Small intestine (tissue), 16 donors: ENCODE results near the gene TRIM28. TPM values are rescaled to one million over a fixed set of nuclear protein-coding genes. Genes with fewer than 3 reads are reported as not detected.
A peak's percentile ranks its signal among the peaks of the same experiment; 100 is the strongest.
"Not testable (repeated sequence)": the region's sequence is repeated elsewhere in the genome, so short reads cannot be mapped to it uniquely, and the experiment has no call there.

ENCODE experiments used
- DNase-seq, 2 donors: peaks; one replicate each; pipeline versions ENCODE4 v3.0.0 to v3.0.0-alpha.2; 2013
- FAIRE-seq: peaks from 2 replicates; lab custom pipeline; 2012; peaks lifted over from hg19 to GRCh38; lab: Jason Lieb, UNC
- H3K27ac ChIP-seq, 3 donors: one replicate each; pipeline ENCODE4 v1.5.1; 2013; ENCODE audit warnings: low read length in 2 of 3, mild to moderate bottlenecking in 2 of 3, control low read depth in 1 of 3, inconsistent platforms in 1 of 3, low read depth in 1 of 3, moderate library complexity in 1 of 3
- H3K27me3 ChIP-seq, 3 donors: one replicate each; pipeline ENCODE4 v1.6.1; 2013; ENCODE audit warnings: low read length in 3 of 3, inconsistent platforms in 1 of 3; ENCODE audit not compliant: control insufficient read depth in 3 of 3, insufficient read depth in 3 of 3
- H3K36me3 ChIP-seq, 3 donors: one replicate each; pipeline ENCODE4 v1.6.1; 2013; ENCODE audit warnings: low read length in 3 of 3, inconsistent platforms in 1 of 3, low read depth in 1 of 3, mild to moderate bottlenecking in 1 of 3, moderate library complexity in 1 of 3; ENCODE audit not compliant: control insufficient read depth in 3 of 3, insufficient read depth in 2 of 3
- H3K4me1 ChIP-seq, 3 donors: one replicate each; pipeline ENCODE4 v1.6.1; 2013; ENCODE audit warnings: low read length in 2 of 3, inconsistent platforms in 1 of 3, low read depth in 1 of 3, mild to moderate bottlenecking in 1 of 3, moderate library complexity in 1 of 3; ENCODE audit not compliant: control insufficient read depth in 3 of 3, insufficient read depth in 2 of 3
- H3K4me3 ChIP-seq, 3 donors: one replicate each; pipeline ENCODE4 v1.5.1; 2013; ENCODE audit warnings: low read length in 3 of 3, control low read depth in 1 of 3, inconsistent platforms in 1 of 3, low read depth in 1 of 3, mild to moderate bottlenecking in 1 of 3, moderate library complexity in 1 of 3
- H3K9me3 ChIP-seq, 2 donors: one replicate each; pipeline ENCODE4 v1.6.1; 2013; ENCODE audit warnings: low read depth in 1 of 2, low read length in 1 of 2; ENCODE audit not compliant: control insufficient read depth in 2 of 2, insufficient read depth in 1 of 2
- WGBS, 3 donors: extraction: QIAGEN DNeasy Blood & Tissue Kit; methylation state at CpG; one replicate each; pipeline ENCODE4 v1.1.7; 2013; 5-methylcytosine and 5-hydroxymethylcytosine counted together
- long read RNA-seq, 10 donors: transcript quantifications; one replicate each; lab custom pipeline, GENCODE V29; 2026
- polyA plus RNA-seq, 4 donors: library from polyadenylated mRNA; stranded (reverse) in 3 of 4; unstranded in 1 of 4; fragments of 200-250 nt in 3 of 4; fragments of 120-200 nt in 1 of 4; gene quantifications; one replicate each; pipeline versions ENCODE4 v1.2.1 to v1.2.3, GENCODE V29; 2013
- donor health status: healthy with polysubstance abuse.
- donor health status: control.
- donor health status: control.
- donor health status: Bipolar disorder and iron deficiency.
- donor health status: healthy.

TRIM28 gene
- polyA plus RNA-seq = 100 to 1,000 TPM; 151 to 331 (median 177) TPM
- long read RNA-seq, donor 1, transcript TRIM28-201 (17 exons, 2,960 nt) = major isoform, 44 of 133 reads
- long read RNA-seq, donor 1, transcript TRIM28-213 (4 exons, 714 nt) = minor isoform, 16 of 133 reads
- long read RNA-seq, donor 1, partial matches to known transcripts = 73 of 133 reads
- long read RNA-seq, donor 1, other reads (novel, unspliced or antisense) = 0 of 133 reads
- long read RNA-seq, donor 2, transcript TRIM28-201 (17 exons, 2,960 nt) = major isoform, 9 of 14 reads
- long read RNA-seq, donor 2, partial matches to known transcripts = 0 of 14 reads
- long read RNA-seq, donor 2, other reads (novel, unspliced or antisense) = 0 of 14 reads
- long read RNA-seq, donor 3, transcript TRIM28-201 (17 exons, 2,960 nt) = major isoform, 12 of 67 reads
- long read RNA-seq, donor 3, partial matches to known transcripts = 46 of 67 reads
- long read RNA-seq, donor 3, other reads (novel, unspliced or antisense) = 0 of 67 reads
- long read RNA-seq, donor 4, partial matches to known transcripts = 0 of 1 reads
- long read RNA-seq, donor 4, other reads (novel, unspliced or antisense) = 0 of 1 reads
- long read RNA-seq, donor 5, partial matches to known transcripts = 5 of 11 reads
- long read RNA-seq, donor 5, other reads (novel, unspliced or antisense) = 0 of 11 reads
- long read RNA-seq, donor 6, transcript TRIM28-201 (17 exons, 2,960 nt) = major isoform, 18 of 45 reads
- long read RNA-seq, donor 6, transcript TRIM28-213 (4 exons, 714 nt) = minor isoform, 6 of 45 reads
- long read RNA-seq, donor 6, partial matches to known transcripts = 21 of 45 reads
- long read RNA-seq, donor 6, other reads (novel, unspliced or antisense) = 0 of 45 reads
- long read RNA-seq, donor 7, transcript TRIM28-201 (17 exons, 2,960 nt) = major isoform, 55 of 119 reads
- long read RNA-seq, donor 7, transcript TRIM28-213 (4 exons, 714 nt) = minor isoform, 15 of 119 reads
- long read RNA-seq, donor 7, partial matches to known transcripts = 46 of 119 reads
- long read RNA-seq, donor 7, other reads (novel, unspliced or antisense) = 0 of 119 reads
- long read RNA-seq, donor 8, partial matches to known transcripts = 0 of 3 reads
- long read RNA-seq, donor 8, other reads (novel, unspliced or antisense) = 0 of 3 reads
- long read RNA-seq, donor 9, transcript TRIM28-201 (17 exons, 2,960 nt) = major isoform, 9 of 12 reads
- long read RNA-seq, donor 9, partial matches to known transcripts = 0 of 12 reads
- long read RNA-seq, donor 9, other reads (novel, unspliced or antisense) = 0 of 12 reads
- long read RNA-seq, donor 10, transcript TRIM28-213 (4 exons, 714 nt) = minor isoform, 7 of 43 reads
- long read RNA-seq, donor 10, transcript TRIM28-201 (17 exons, 2,960 nt) = major isoform, 19 of 43 reads
- long read RNA-seq, donor 10, partial matches to known transcripts = 15 of 43 reads
- long read RNA-seq, donor 10, other reads (novel, unspliced or antisense) = 0 of 43 reads

GRCh38 chr19:58543826-58544590 lies at the start of gene TRIM28:
TRIM28 (plus strand) TSS chr19:58544064; CDS start chr19:58544758, 694 bp downstream.
- peaks cover 0 to 3% (median 0%) of the 10 kb centered on the region in 3 donors for H3K27me3 ChIP-seq
- peaks cover 6 to 36% (median 11%) of the 10 kb centered on the region in 3 donors for H3K36me3 ChIP-seq
- peak within 1 kb of the TSS; percentile 91 to 95 (median 94) for H3K27ac ChIP-seq
- FAIRE-seq = no peak
- DNase-seq = peak; percentile 98
- H3K9me3 ChIP-seq = no peaks in the 10 kb centered on the region
- peaks cover 5 to 15% (median 10%) of the 10 kb centered on the region in 3 donors for H3K4me1 ChIP-seq
- 0% methylated on average over 55 to 73 of the region's 73 CpGs for WGBS, 3 donors
- H3K4me3 ChIP-seq = peak within 1 kb of the TSS; percentile 86 to 96 (median 92)

DNA sequence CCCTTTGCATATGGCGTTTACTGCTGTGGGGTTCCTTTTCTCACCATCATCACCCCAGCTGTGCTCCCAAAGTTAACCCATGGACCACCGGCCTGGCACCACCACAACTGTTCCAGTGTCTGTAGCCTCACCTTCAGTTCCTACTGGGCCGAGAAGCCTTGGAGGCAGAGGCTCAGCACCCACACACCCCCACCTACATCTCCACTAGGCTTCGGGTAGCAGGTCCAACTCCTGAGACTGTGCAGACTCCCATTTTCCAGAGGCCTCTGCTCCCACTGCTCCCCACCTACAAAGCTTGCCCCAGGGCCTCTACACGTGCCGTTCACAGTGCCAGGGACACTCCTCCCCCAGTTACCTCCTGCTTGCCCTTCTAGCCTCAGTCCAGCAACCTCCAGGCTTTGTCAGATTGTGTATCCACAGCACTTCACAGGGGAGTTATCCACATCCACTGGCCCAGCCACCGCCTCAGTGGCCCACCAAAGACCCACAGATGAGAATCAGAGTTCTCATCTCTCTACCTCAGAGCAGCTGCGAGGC lies 46.2 kb upstream of the TRIM28 start:
- FAIRE-seq (no peak), DNase-seq (no peak)
- H3K4me1 ChIP-seq = peaks cover 0 to 9% (median 2%) of the 10 kb centered on the region in 3 donors
- no peaks in the 10 kb centered on the region for H3K36me3 ChIP-seq
- WGBS, 3 donors = 84 to 94% (median 92%) methylated on average over 8 of the region's 8 CpGs
- no peak overlapping the region for H3K4me3 ChIP-seq
- peaks cover 0 to 11% of the 10 kb centered on the region in 2 donors for H3K9me3 ChIP-seq
- no peaks in the 10 kb centered on the region for H3K27me3 ChIP-seq
- no peak overlapping the region for H3K27ac ChIP-seq

- DNase-seq (no peak), FAIRE-seq (no peak)
- Histone ChIP-seq H3K4me1 (peaks cover 0 to 9% (median 2%) of the 10 kb centered on the region in 3 donors), H3K9me3 (peaks cover 0 to 11% of the 10 kb centered on the region in 2 donors), H3K27me3 (no peaks in the 10 kb centered on the region), H3K4me3 (peak overlapping the region in 2 of 3 donors; percentile 68 to 86), H3K36me3 (no peaks in the 10 kb centered on the region), H3K27ac (no peak overlapping the region)
- 59 to 86% (median 79%) methylated on average over 22 of the region's 22 CpGs for WGBS, 3 donors
Observed at GRCh38 chr19:58498316-58499020, 45.4 kb upstream of the TRIM28 start.

GRCh38 chr19:58499021-58499927 lies 44.6 kb upstream of the TRIM28 start:
- H3K9me3 ChIP-seq = peaks cover 0 to 11% of the 10 kb centered on the region in 2 donors
- FAIRE-seq = no peak

GRCh38 chr19:58500242-58500641 lies 43.6 kb upstream of the TRIM28 start:
- H3K9me3 ChIP-seq = peaks cover 0 to 11% of the 10 kb centered on the region in 2 donors
- H3K27ac ChIP-seq = no peak overlapping the region
- H3K4me3 ChIP-seq = peak overlapping the region in 2 of 3 donors; percentile 68 to 86
- DNase-seq (no peak), FAIRE-seq (no peak)
- peaks cover 0 to 9% (median 2%) of the 10 kb centered on the region in 3 donors for H3K4me1 ChIP-seq
- H3K27me3 ChIP-seq = no peaks in the 10 kb centered on the region
- WGBS, 3 donors = 93 to 94% (median 94%) methylated on average over 14 of the region's 14 CpGs
- H3K36me3 ChIP-seq = no peaks in the 10 kb centered on the region

More at GRCh38 chr19:58499021-58499927, 44.6 kb upstream of the TRIM28 start:
- H3K4me1 ChIP-seq = peaks cover 0 to 9% (median 2%) of the 10 kb centered on the region in 3 donors
- H3K36me3 ChIP-seq = no peaks in the 10 kb centered on the region
- 1 to 3% (median 3%) methylated on average over 58 to 60 of the region's 60 CpGs for WGBS, 3 donors
- no peaks in the 10 kb centered on the region for H3K27me3 ChIP-seq
- peak; percentile 99 for DNase-seq
- H3K27ac ChIP-seq = peak overlapping the region; percentile 72 to 87 (median 74)
- peak overlapping the region; percentile 19 to 86 (median 68) for H3K4me3 ChIP-seq

DNA sequence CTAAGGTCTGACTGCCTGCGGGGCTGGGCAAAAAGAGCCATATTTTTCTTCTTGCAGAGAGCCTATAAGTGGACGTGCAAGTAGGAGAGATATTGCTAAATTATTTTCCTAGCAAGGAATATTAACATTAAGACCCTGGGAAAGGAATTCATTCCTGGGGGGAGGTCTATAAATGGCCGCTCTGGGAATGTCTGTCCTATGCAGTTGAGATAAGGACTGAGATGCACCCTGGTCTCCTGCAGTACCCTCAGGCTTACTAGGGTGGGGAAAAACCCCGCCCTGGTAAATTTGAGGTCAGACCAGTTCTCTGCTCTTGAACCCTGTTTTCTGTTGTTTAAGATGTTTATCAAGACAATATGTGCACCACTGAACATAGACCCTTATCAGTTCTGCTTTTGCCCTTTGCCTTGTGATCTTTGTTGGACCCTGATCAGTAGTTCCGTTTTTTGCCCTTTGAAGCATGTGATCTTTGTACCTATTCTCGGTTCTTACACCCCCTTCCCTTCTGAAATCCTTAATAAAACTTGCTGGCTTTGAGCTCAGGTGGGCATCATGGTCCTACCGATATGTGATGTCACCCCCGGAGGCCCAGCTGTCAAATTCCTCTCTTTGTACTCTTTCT lies 36.2 kb upstream of the TRIM28 start:
- H3K4me3 ChIP-seq, H3K27ac ChIP-seq, FAIRE-seq, H3K36me3 ChIP-seq, H3K27me3 ChIP-seq, DNase-seq: not testable (repeated sequence)
- whole genome bisulfite sequencing, 3 donors = 70 to 74% (median 70%) methylated on average over 7 to 8 of the region's 8 CpGs
- peaks cover 0 to 16% (median 0%) of the 10 kb centered on the region in 3 donors for H3K4me1 ChIP-seq
- H3K9me3 ChIP-seq = peaks cover 0 to 17% of the 10 kb centered on the region in 2 donors
